ENCODE measurements around the gene SFI1. TPM values are rescaled to one million over a fixed set of nuclear protein-coding genes. Genes with fewer than 3 reads are reported as not detected.
"Not testable (repeated sequence)": the region's sequence is repeated elsewhere in the genome, so short reads cannot be mapped to it uniquely, and the experiment has no call there.

Gene SFI1
- total RNA-seq, 1 donor from 2014 or later = 20.3 TPM

DNA sequence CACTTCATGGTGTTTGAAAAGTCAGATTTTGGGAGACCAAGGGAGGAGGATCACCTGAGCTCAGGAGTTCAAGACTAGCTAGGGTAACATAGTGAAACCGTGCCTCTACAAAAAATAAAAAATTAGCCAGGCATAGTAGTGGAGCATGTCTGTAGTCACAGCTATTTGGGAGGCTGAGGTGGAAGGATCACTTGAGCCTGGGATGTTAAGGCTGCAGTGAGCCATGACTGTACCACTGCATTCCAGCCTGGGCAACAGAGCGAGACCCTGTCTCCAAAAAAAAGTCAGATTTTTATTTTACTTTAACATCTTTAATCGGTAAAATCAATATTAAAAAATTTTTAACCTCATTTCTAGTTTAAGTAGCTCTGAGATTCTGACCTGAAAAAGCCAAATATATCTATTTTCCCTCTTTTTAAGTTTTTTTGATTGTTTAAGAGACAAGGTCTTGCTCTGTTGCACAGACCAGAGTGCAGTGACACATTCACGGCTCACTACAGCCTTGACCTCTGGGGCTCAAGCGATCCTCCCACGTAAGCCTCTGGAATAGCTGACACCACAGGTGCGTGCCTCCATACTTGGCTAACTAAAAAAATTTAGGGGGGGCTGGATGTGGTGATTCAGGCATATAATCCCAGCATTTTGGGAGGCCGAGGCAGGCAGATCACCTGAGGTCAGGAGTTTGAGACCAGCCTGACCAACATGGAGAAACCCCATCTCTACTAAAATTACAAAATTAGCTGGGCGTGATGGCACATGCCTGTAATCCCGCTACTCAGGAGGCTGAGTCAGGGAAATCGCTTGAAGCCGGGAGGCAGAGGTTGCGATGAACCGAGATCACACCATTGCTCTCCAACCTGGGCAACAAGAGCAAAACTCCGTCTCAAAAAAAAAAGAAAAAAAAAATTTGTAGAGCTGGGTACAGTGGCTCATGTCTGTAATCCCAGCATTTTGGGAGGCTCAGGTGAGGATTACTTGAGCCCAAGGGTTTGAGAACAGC lies 48.4 kb downstream of the SFI1 start:
- no peak for DNase-seq

DNA sequence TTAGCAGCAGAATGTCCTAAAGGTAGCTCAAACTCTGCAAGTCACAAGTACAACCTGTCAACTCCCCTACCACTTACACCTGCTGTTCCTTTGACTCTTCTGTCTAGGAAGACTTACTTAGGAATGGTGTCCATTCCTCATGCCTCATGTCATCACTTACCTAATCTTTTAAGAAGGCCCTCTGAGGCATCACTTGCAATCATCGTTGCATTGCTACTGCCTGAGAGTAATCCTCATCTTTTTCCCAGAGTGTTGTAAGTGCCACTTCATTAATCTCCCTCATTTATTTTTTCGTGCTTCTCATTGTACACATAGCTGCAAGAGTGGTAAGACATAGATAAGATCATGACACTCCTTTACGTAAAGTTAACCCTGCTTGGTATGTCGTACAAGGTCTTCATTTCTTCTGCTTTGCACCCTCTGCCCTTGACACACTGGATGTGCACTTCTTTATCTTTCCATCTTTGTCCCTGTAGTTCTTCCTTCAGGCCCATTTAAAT lies 54.6 kb downstream of the SFI1 start:
- no peak for DNase-seq

DNA sequence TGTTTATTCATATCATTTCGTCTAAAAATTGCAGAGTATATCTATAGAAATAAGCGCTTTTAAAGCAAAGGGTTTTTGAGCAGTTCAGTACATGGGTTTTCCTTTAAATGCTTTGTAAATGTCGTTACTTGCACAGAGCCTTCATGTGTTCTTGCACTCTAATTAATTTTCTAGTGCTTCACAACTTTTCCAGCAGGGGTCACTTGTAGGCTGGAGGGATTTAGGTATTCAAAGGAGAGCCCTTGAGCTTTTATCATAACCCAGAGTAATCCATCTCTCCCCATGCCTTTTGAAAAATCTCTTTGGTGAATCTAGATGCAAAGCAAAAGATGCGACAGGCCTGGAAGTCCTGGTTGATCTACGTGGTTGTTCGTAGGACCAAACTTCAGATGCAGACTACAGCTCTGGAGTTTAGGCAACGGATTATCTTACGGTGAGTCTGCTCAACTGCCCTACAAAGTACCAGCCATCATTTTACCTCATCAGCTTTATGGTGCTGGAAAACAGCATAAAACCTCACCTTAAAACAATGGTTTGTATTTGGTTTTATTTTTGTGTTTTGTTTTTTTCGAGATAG lies 60.4 kb downstream of the SFI1 start:
- DNase-seq = no peak

DNA sequence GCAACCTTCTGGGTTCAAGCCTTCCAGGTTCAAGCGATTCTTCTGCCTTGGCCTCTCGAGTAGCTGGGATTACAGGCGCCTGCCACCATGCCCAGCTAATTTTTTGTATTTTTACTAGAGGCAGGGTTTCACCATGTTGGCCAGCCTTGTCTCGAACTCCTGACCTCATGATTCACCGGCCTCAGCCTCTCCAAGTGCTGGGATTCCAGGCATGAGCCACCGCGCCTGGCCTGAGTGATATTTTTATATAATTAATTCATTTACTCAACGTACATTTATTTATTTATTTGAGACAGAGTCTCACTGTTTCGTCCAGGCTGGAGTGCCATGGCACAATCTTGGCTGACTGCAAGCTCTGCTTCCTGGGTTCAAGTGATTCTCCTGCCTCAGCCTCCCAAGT lies 62.2 kb downstream of the SFI1 start:
- not testable (repeated sequence) for DNase-seq

DNA sequence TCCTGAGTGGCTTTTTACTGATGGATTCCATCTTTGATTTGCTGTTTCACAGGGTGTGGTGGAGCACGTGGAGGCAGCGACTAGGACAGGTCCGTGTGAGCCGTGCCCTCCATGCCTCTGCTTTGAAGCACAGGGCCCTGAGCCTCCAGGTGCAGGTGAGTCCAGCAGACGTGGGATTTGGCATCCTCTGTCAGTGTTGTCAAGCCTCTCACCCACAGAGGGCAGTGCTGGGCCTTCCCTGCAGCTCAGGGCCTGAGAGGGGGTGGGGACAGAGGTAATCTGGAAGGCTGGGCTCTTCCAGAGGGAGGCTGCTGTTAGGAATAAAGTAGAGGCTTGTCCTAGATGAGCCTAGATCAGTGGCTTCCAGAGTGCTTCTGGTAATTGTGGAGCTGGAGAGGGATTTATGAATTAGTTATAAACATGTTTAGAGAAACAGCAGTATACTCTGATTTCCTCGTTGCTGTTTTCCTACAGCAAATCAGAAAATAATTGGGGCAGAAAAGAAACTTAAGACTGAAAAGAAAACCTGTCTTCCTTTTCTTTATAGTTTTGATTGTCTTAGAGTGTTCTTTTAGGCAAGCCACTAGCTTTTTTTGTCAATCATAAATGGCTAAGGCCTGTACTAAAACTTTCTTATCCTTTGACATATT lies 65.0 kb downstream of the SFI1 start:
- DNase-seq = no peak

DNA sequence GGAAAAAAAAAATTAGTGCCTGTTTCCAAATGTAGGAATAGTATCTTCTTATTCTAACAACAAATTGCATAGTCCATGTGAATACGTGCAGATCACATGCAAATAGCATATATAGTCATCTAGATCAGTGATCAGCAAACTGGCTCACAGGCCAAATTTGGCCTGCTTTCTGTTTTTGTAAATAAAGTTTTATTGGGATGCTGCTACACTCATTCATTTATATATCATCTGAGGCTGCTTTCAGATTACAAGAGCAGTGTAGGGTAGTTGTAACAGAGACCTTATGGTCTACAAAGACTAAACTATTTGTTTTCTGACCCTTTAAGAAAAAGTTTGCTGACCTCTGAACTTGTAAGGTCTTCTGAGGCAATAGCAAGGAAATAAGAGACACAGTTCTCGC lies 65.6 kb downstream of the SFI1 start:
- no peak for DNase-seq

DNA sequence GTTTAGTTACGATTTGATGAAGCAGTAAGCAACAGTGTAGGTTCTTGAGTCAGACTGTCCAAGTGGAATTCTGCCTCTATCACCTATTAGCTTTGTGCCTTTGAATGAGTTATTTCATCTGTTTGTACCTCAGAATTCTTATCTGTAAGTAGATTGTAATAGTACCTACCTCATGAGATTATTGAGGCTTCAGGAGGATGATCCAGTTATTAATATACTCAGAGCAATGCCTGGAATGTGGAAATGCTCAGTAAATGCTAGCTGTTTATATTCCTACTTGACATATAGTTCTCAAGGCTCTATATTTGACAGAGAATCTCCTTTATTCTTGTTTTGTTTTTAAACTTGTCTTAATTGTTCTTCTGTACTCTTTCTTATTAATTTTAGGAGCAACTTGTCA lies 70.1 kb downstream of the SFI1 start:
- no peak for DNase-seq

DNA sequence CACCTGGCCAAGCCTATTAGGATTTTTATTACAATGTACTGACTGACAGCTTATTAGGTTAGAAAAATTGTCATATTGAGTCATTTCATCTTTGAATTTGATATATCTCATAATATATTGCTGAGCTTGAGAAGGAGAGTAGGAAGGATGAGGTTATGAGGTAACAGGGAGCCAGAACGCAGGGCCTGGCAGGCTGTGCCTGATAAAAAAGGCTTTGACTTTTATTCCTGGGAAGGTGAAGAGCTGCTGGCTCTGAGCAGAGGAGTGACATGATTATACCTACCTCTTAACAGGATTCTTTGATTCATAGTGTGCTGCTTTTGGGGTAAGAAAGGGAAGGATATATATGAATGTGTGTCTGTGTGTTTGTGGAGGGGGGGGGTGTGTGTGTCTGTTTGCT lies 70.9 kb downstream of the SFI1 start:
- no peak for DNase-seq

DNA sequence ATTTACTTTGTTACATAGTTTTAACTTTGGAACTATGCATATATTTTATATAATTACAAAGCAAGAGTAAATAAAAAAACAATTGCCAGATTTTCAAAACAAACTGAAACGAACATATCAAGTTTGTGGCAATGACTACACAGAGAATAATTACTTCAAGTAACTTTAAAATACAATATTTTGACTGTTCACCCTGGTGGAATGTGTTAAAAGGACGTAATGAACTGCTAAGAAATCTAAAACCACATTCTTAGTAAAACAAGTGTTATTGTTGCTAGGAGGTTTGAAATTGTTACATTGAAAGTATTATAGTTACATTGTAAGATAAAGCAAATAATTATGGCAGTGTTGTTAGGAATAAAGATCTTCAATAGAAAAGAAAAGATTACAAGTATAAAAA lies 71.4 kb downstream of the SFI1 start:
- DNase-seq = no peak

DNA sequence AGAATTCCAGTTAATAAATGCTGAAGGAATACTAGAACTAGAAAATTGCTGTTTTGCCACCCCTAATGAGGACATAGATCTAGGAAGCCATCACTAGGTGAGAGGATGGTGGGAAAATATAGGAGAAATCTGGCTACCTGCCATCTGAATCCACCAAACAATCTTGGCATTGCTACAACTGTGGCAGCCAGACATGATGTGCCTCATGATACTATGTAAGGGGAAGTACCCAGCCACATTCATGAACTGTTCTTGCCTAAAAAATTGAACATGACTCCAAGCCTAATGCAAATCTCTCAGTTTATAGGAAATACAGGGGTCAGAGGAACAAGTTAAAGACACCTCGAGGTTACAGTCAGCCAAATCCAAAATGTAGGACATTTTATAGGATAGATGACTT lies 72.8 kb downstream of the SFI1 start:
- DNase-seq = no peak

DNA sequence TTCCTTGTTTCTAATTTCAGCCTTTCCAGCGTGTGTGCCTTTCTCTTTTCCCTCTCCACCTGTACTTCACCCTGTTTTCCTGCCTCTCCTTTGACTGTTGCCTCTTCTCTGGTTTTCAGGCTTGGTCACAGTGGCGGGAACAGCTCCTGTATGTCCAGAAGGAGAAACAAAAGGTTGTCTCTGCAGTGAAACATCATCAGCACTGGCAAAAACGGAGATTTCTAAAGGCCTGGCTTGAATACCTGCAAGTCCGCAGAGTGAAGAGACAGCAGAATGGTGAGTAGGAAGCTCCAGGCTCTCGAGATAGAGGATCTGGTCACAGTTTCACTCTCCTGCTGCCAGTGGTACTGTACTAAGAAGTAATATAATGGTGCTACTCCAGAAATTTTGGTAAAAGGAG lies 76.6 kb downstream of the SFI1 start:
- no peak for DNase-seq

DNA sequence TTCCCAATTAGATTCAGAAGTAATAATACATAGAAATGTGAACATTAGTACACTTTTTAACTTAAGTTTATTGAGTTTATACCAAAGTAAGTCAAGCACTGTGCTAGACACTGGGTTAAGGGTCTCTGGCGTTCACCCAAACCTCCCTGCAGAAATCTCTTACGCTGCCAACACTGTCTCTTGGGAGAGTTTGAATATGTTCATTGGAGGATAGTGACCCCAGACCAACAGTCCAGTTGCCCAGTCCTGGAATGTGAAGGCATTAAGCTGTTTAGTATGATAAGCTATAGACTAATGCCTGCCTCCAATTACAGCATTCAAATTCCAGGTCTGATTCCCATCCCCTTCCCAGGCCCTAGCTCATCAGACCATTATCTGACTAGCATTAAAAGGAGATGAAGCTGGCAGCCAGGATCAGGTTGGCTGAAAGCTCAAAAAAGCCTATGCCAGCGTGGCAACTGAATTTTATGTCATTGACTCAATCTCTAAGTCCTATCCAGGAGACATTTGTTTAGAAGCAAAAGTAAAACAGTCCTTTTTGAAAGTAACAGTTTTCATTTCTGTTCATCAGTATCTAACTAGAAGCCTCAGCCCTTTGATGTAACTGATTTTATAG lies 77.8 kb downstream of the SFI1 start:
- no peak for DNase-seq

DNA sequence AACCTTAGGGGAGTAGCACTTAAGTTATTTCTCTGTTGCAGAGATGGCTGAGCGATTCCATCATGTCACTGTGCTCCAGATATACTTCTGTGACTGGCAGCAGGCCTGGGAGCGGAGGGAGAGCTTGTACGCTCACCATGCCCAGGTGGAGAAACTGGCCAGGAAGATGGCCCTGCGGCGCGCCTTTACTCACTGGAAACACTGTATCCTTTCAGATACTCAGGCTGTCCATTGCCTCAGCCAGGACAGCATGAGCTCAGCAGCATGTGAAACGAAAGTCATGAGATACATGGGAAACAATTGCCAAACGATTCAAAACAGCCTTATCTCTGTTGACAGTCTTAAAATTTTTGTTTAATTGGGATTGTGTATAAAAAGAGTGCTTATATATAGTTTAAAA lies 78.9 kb downstream of the SFI1 start:
- DNase-seq = no peak

DNA sequence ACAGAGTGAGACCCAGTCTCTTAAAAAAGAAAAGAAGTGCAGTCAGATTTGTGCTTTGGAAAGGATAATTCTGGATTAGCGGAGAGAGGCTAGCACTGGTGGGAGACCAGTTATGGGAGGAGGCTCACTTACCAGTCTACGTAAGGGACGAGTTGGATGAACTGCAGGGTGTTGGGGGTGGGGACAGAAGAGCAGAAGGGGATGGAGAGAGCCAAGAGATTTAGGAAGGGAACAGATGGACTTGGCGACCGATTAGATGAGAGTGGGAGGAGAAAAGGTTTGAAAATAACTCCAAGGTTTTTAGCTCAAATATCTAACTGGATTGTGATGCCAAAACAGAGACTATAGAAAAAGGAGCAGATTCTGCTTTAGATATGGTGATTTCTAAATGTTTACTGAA lies 81.4 kb downstream of the SFI1 start:
- DNase-seq = no peak

DNA sequence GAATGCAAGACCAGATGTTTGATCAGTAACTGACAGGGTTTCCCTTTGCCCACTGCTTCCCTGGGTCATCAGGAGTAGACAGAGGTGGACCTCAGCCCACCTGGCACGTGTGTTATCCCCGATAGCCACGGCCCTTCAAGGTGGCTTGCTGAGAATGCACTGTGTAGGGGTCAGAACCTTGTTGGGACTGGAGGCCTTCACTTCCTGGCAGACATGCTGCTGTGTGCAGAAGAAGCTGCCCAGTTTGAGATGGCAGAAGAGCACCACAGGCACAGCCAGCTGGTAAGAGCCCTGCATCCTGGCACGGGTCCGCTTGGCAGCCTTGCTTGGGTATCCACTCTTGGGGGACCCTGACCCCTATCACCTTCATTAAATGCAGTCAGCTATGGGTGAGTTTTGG lies 81.8 kb downstream of the SFI1 start:
- no peak for DNase-seq

DNA sequence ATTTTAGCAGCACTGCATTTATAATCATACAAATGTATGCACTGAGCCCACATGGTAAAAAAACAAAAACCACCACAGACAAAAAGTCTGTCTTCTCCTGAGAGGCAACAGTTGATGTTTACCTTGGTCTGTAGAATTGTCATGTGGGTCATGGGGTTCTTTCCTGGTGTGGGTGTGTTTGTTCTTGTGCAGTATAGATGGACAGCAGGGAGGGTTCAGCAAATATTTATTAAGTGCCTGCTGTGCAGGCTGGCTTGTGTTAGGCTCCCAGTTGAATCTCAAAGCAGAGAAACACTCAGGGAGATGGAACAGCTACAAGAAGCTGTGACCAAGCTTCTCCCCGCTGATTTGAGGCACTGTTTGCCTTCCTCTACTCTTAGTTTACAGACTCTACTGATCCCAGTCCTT lies 83.5 kb downstream of the SFI1 start:
- no peak for DNase-seq

DNA sequence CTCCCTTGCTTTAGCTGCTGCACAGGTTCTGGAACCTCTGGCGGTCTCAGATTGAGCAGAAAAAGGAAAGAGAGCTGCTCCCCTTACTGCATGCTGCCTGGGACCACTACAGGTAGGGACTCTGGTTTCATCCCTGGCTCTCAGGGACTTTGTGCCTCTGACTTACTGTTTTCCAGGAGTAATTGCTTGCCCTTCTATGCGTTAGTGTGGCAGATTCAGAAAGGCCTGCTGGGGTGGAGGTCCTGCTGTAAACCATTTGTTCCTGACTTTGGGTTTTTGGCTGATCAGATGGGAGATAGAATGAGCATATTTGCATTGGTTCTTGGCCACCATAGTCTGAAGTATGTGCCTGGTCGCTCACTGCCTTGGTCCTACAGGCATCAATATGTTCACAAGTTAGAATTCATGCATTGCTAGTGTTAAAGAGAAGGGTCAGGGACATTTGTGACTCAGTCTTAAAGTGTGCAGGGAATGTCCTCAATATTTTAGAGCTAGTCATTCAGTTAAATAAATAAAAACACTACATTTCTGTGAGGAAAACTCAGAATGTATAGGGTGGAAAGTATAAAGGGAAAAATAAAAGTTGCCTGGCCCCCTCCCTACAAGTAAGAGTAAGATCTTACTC lies 87.6 kb downstream of the SFI1 start:
- DNase-seq = no peak

DNA sequence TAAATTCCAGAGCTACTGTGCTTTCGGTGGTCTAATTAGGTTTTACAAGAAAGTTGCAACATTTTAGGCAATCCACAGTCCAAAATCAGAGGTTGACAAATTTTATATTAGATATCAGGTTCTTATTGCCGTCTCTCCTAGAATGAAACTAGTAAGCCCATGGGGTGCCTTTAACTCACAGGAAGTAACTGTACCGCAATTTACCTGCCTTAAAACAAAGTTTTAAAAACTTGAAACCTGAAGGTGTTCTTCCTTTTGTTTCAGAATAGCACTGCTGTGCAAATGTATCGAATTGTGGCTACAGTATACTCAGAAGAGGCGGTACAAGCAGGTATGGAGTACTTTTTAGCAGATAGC lies 88.4 kb downstream of the SFI1 start:
- DNase-seq = no peak

DNA sequence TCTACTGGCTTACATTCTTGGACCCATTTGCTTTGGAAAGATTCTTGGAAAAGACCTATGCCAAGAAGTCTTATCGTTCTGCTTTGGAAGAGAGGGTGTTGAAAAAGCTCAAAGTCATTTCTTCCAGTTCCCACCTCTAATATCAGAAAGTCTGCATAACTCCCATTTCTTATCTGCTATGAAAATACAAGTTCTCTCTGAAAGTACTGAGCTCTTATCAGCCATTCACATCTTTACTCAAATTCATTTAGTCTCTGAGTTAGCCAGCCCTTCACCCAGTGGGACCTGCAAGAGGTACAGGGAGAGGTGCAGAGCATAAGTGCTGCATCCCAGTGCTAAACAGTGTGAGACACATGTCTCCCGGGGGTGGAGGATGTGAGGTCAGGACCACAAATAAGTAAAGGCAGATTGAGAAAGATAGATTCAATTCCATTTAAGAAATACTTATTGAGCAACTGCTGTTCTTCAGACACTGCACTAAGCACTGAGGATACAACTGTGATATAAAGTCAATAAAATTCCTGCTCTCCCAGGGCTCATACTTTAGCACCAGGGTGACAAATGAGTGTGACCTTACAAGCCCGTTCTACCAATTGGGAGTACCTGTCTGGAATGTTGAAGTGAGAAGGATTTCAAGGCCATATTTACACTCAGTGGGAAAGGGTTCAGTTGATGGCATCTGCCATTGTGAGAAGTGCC lies 89.0 kb downstream of the SFI1 start:
- DNase-seq = no peak

DNA sequence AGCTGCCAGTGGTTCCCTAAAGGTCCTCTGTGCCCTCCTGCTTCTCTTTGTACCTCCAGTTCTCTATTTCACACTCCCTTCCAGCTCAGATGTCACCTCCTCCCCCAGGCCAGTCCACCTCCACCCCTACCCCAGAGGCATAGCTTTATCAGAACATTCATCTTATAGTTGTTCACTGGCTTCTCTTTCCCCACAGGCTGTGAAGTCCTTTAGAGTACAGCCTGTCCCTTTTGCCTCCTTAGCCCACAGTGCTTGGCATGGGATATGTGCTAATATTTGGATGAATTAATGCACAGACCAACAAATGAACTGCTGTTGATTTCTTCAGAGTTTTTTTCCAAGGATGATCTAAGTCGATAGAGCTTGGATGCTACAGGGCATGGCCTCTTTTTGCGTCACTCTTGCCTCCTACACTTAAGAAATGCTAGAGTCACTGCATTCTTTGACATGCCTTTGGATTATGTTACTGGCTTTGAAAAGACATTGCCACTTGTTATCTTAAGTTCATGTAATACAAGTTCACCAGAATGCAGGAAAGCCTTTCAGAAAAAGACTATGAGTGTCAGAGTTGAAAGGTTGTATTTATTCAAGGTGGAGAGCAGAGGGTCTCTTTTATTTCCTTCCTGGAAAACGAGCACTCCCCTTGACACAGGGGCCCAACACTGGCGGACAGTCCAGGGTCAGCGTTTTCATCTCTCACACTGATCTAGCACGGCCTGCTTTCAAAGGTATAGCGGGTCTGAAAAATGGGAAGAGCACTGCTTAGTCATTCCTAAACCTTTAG lies 90.0 kb downstream of the SFI1 start:
- DNase-seq = no peak
